ENCODE measurements around the gene CRELD1.
"Not testable (repeated sequence)": the region's sequence is repeated elsewhere in the genome, so short reads cannot be mapped to it uniquely, and the experiment has no call there.

Gene CRELD1

DNA sequence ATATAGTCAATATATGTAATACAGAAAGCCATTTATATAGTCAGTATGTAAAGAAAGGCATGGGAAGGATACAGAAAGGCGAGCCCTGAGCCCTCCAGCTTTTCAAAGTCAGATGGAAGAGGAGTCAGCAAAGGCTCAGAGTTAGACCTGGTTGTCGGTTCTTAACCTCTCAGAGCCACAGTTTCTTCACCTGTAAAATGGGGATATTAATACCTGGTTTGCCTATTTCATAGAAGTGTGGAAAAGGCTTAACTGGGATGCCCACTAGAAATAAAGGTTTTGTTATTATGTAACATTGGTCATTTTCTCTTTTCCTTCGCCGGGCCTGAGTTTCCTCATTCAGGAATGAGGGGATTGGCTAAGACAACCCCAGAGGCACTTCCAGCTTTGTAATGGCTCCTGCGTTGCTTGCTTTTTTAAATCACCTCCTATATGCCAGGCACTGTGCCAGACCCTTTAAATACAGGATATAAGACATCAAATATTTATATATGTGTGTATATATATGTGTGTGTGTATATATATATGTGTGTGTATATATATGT is 2.4 kb downstream of the CRELD1 start:
- DNase-seq (ENCODE audit: low read depth): no peak
- TF ChIP-seq, protein P1, sequence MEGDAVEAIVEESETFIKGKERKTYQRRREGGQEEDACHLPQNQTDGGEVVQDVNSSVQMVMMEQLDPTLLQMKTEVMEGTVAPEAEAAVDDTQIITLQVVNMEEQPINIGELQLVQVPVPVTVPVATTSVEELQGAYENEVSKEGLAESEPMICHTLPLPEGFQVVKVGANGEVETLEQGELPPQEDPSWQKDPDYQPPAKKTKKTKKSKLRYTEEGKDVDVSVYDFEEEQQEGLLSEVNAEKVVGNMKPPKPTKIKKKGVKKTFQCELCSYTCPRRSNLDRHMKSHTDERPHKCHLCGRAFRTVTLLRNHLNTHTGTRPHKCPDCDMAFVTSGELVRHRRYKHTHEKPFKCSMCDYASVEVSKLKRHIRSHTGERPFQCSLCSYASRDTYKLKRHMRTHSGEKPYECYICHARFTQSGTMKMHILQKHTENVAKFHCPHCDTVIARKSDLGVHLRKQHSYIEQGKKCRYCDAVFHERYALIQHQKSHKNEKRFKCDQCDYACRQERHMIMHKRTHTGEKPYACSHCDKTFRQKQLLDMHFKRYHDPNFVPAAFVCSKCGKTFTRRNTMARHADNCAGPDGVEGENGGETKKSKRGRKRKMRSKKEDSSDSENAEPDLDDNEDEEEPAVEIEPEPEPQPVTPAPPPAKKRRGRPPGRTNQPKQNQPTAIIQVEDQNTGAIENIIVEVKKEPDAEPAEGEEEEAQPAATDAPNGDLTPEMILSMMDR (IDR thresholded peaks at IDR 0.05; ENCODE audit: low read length, missing control alignments): no peak
- no peak overlapping the region for H3K4me3 ChIP-seq (replicated peaks; ENCODE audit: low read depth, low read length)

DNA sequence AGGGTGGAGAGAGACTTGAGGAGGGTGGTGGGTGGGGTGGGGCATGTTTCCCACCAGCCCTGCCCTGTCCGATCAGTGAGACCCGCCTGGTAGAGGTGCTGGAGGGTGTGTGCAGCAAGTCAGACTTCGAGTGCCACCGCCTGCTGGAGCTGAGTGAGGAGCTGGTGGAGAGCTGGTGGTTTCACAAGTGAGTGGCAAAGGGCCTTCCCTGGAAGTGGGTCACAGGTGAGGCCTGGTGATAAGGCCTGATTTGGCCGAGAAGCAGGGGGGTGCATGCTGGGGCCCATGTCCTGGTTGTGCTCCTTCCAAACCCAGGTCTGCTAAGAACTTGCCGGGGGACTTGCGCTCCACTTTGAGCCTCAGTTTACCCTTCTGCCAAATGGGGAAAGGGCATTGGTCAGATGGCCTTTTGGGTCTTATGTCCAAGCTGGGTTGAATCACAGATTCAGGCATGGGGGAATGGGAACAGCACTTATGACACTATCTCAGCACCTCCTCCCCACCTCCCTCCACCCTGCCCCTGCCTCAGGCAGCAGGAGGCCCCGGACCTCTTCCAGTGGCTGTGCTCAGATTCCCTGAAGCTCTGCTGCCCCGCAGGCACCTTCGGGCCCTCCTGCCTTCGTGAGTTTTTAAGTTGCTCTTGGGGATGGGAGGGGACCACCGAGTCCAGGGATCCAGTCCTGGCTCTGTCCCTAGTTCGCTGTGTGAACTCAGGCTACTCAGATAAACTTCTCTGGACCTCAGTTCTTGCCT is 4.0 kb downstream of the CRELD1 start:
- no peak overlapping the region for H3K4me3 ChIP-seq (replicated peaks; ENCODE audit: low read depth, low read length)
- TF ChIP-seq, protein P1 (IDR thresholded peaks at IDR 0.05; ENCODE audit: low read length, missing control alignments): no peak
- DNase-seq (ENCODE audit: low read depth): no peak

DNA sequence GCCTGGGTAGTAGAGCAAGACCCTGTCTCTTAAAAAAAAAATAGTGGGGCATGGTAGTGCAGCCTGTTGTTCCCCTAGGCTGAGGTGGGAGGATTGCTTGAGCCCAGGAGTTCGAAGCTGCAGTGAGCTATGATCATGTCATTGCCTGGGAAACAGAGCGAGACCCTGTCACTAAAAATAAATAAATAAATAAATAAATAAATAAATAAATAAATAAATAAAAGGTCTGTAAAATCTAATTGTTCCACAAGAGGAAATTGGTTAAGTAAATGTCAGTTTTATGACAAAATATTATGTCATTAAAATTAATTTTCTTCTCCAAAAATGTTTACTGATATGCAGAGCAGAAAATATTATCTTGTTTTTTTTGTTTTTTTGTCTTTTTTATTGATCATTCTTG is 5.3 kb downstream of the CRELD1 start:
- DNase-seq (ENCODE audit: low read depth): no peak
- TF ChIP-seq, protein P1 (IDR thresholded peaks at IDR 0.05; ENCODE audit: low read length, missing control alignments): no peak
- H3K4me3 ChIP-seq (replicated peaks; ENCODE audit: low read depth, low read length): no peak overlapping the region

DNA sequence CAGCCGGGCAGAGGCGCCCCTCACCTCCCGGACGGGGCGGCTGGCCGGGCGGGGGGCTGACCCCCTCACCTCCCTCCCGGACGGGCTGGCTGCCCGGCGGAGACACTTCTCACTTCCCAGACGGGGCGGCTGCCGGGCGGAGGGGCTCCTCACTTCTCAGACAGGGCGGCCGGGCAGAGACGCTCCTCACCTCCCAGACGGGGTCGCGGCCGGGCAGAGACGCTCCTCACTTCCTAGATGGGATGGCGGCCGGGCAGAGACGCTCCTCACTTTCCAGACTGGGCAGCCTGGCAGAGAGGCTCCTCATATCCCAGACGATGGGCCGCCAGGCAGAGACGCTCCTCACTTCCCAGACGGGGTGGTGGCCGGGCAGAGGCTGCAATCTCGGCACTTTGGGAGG is 6.3 kb downstream of the CRELD1 start:
- not testable (repeated sequence) for DNase-seq (ENCODE audit: low read depth); H3K4me3 ChIP-seq (replicated peaks; ENCODE audit: low read depth, low read length)

DNA sequence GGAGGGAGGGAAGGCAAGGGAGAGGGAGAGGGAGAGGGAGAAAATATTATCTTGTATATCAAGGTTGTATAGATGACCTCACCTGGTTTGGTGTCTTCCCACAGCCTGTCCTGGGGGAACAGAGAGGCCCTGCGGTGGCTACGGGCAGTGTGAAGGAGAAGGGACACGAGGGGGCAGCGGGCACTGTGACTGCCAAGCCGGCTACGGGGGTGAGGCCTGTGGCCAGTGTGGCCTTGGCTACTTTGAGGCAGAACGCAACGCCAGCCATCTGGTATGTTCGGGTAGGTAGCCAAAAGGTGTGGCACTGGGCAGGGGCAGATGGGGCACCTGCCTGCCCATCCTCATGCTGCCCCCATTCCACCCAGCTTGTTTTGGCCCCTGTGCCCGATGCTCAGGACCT is 7.1 kb downstream of the CRELD1 start:
- TF ChIP-seq, protein P1 (IDR thresholded peaks at IDR 0.05; ENCODE audit: low read length, missing control alignments): no peak
- no peak for DNase-seq (ENCODE audit: low read depth)
- no peak overlapping the region for H3K4me3 ChIP-seq (replicated peaks; ENCODE audit: low read depth, low read length)

DNA sequence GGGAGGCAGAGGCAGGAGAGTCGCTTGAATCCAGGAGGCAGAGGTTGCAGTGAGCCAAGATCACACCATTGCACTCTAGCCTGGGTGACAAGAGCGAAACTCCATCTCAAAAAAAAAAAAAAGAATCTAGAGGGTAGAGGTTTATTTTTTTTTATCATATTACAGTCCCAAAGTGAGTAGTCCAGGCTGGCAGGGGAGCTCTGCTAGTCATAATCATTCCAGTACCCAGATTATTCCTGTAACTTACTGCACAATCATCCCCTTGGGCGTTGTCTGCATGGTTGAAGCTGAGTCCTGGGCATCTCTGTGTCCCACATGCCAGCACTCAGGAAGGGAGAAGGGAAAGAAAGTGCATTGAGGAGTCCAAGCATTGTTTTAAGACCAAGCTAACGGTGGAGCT is 8.5 kb downstream of the CRELD1 start:
- no peak for DNase-seq (ENCODE audit: low read depth)
- no peak overlapping the region for H3K4me3 ChIP-seq (replicated peaks; ENCODE audit: low read depth, low read length)
- TF ChIP-seq, protein P1 (IDR thresholded peaks at IDR 0.05; ENCODE audit: low read length, missing control alignments): no peak

DNA sequence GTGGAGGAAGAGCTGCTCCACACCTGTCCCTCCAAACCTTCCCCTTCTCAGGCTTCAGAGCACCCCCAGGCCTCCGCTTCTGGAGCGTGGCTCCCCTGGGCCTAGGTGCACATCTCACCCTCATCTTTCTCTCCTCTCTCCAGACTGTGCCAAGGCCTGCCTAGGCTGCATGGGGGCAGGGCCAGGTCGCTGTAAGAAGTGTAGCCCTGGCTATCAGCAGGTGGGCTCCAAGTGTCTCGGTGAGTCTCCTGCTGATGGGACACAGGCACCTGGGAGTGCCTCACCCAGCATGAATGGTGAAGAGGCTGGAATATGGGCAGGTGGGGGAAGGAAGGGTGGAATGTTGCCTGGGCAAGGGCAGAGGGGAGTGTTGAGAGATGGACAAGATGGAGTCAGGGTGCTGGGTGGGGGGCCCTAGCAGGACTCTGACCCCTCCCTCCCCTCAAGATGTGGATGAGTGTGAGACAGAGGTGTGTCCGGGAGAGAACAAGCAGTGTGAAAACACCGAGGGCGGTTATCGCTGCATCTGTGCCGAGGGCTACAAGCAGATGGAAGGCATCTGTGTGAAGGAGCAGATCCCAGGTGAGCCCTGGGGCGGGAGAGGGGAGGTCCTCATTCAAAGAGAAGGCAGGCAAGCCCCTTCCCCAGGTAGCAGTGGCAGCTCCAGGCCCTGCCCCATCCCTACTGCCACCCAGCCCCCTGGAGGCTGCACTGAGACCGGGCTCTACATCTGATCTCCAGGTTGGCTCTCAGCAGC is 9.5 kb downstream of the CRELD1 start:
- no peak overlapping the region for H3K4me3 ChIP-seq (replicated peaks; ENCODE audit: low read depth, low read length)
- no peak for DNase-seq (ENCODE audit: low read depth)
- TF ChIP-seq, protein P1 (IDR thresholded peaks at IDR 0.05; ENCODE audit: low read length, missing control alignments): no peak

Measured in fibroblast of pulmonary artery (primary cell).